Embryonic facial prominence (tissue), 1 donor: ENCODE results near the gene URM1.

Source experiments
- DNase-seq: peaks from one replicate; pipeline ENCODE4 v3.0.0-alpha.2; 2016; ENCODE audit errors: extremely low spot score

URM1 gene

GRCh38 chr9:128349125-128349524 lies 22.0 kb upstream of the URM1 start:
- DNase-seq, result no peak

GRCh38 chr9:128349772-128350171 lies 21.4 kb upstream of the URM1 start:
- DNase-seq, result no peak

GRCh38 chr9:128355451-128355850 lies 15.7 kb upstream of the URM1 start:
- no peak for DNase-seq

- no peak for DNase-seq
These were observed 13.1 kb upstream of the URM1 start for GRCh38 chr9:128358090-128358489.

- DNase-seq, result no peak
These were observed 12.3 kb upstream of the URM1 start for GRCh38 chr9:128358861-128359260.

- DNase-seq, result no peak
These were observed 10.3 kb upstream of the URM1 start for GRCh38 chr9:128360826-128361225.

- no peak for DNase-seq
These were observed 9.7 kb upstream of the URM1 start for GRCh38 chr9:128361296-128361985.

- DNase-seq, result peak; percentile 86
These were observed 9.1 kb upstream of the URM1 start for GRCh38 chr9:128361986-128362646.

- DNase-seq, result no peak
These were observed 8.4 kb upstream of the URM1 start for GRCh38 chr9:128362774-128363173.

- DNase-seq, result no peak
These were observed 5.6 kb upstream of the URM1 start for GRCh38 chr9:128365525-128365924.

GRCh38 chr9:128369024-128369706 lies 2.0 kb upstream of the URM1 start:
- DNase-seq, result no peak

GRCh38 chr9:128370367-128370751 lies 815 bp upstream of the URM1 start:
- DNase-seq, result no peak

GRCh38 chr9:128371630-128372117 lies 500 bp downstream of the URM1 start:
- no peak for DNase-seq

- no peak for DNase-seq
These were observed 1.0 kb downstream of the URM1 start for GRCh38 chr9:128372188-128372641.

GRCh38 chr9:128372784-128373183 lies 1.6 kb downstream of the URM1 start:
- no peak for DNase-seq

- DNase-seq, result no peak
These were observed 3.1 kb downstream of the URM1 start for GRCh38 chr9:128374221-128374675.

- no peak for DNase-seq
These were observed 4.7 kb downstream of the URM1 start for GRCh38 chr9:128375865-128376264.

GRCh38 chr9:128382261-128382660 lies 11.1 kb downstream of the URM1 start:
- no peak for DNase-seq

- no peak for DNase-seq
These were observed 12.0 kb downstream of the URM1 start for GRCh38 chr9:128383007-128383753.

- DNase-seq, result no peak
These were observed 12.6 kb downstream of the URM1 start for GRCh38 chr9:128383791-128384190.

GRCh38 chr9:128384801-128385495 lies 13.8 kb downstream of the URM1 start:
- no peak for DNase-seq
